DND-41 (cell line): ENCODE measurements around the gene CDH12.
"Not testable (repeated sequence)": the region's sequence is repeated elsewhere in the genome, so short reads cannot be mapped to it uniquely, and the experiment has no call there.

Experiments used
- ATAC-seq: fragments of 200-7000 bp; cut with Tn5 transposase; 3 replicates; pipeline ENCODE4 v1.9.1; 2021; ENCODE audit warnings: low read depth; ENCODE audit not compliant: insufficient read depth
- DNase-seq: peaks from one replicate; pipeline ENCODE4 v3.0.0-alpha.2; 2020
- H2AFZ ChIP-seq: 2 replicates; pipeline ENCODE4 v1.6.0; 2012; ENCODE audit warnings: low read depth, low read length
- H3K27ac ChIP-seq: 2 replicates; pipeline ENCODE4 v1.5.1; 2012; ENCODE audit warnings: low read length, inconsistent platforms
- H3K27me3 ChIP-seq: fragments of 200-600 bp; sonication (generic); 2 replicates; pipeline ENCODE4 v1.6.0; 2012; ENCODE audit warnings: low read length, mild to moderate bottlenecking, inconsistent platforms; ENCODE audit not compliant: insufficient read depth, poor library complexity
- H3K36me3 ChIP-seq: 2 replicates; pipeline ENCODE4 v1.5.1; 2012; ENCODE audit warnings: low read length, inconsistent platforms; ENCODE audit not compliant: insufficient read depth
- H3K4me1 ChIP-seq: 2 replicates; pipeline ENCODE4 v1.5.1; 2012; ENCODE audit warnings: mild to moderate bottlenecking, low read length; ENCODE audit not compliant: insufficient read depth
- H3K4me2 ChIP-seq: 2 replicates; pipeline ENCODE4 v1.6.0; 2012; ENCODE audit warnings: mild to moderate bottlenecking, moderate library complexity, low read length, inconsistent platforms; ENCODE audit not compliant: insufficient read depth
- H3K4me3 ChIP-seq, 2 experiments: fragments of 200-600 bp in 1 of 2; shearing (Covaris generic) in 1 of 2; 2 replicates each; pipeline ENCODE4 v1.5.1; 2012 to 2016; ENCODE audit warnings: inconsistent platforms in 2 of 2, low read length in 2 of 2, mild to moderate bottlenecking in 2 of 2, low read depth in 1 of 2, moderate library complexity in 1 of 2
- H3K79me2 ChIP-seq: 2 replicates; pipeline ENCODE4 v1.6.0; 2012; ENCODE audit warnings: low read length, inconsistent platforms; ENCODE audit not compliant: insufficient read depth
- H3K9ac ChIP-seq: 2 replicates; pipeline ENCODE4 v1.6.0; 2012; ENCODE audit warnings: low read depth, mild to moderate bottlenecking, inconsistent platforms, low read length, moderate library complexity
- H3K9me3 ChIP-seq: 2 replicates; pipeline ENCODE4 v1.5.1; 2012; ENCODE audit warnings: low read length, moderate library complexity, mild to moderate bottlenecking, inconsistent platforms; ENCODE audit not compliant: insufficient read depth, severe bottlenecking
- H4K20me1 ChIP-seq: 2 replicates; pipeline ENCODE4 v1.6.0; 2012; ENCODE audit warnings: low read length; ENCODE audit not compliant: insufficient read depth
- EZH2 ChIP-seq: IDR thresholded peaks from 3 replicates; pipeline ENCODE4 v1.6.1; 2012; ENCODE audit warnings: borderline replicate concordance, low read depth, mild to moderate bottlenecking, moderate library complexity, low read length, inconsistent platforms; ENCODE audit not compliant: severe bottlenecking
- TF ChIP-seq, protein P1 (sequence below): IDR thresholded peaks from 2 replicates; pipeline ENCODE4 v1.5.1; 2012; ENCODE audit warnings: borderline replicate concordance, low read length, moderate library complexity, mild to moderate bottlenecking; ENCODE audit not compliant: poor library complexity, severe bottlenecking; ENCODE audit errors: extremely low read depth

The CDH12 gene

DNA sequence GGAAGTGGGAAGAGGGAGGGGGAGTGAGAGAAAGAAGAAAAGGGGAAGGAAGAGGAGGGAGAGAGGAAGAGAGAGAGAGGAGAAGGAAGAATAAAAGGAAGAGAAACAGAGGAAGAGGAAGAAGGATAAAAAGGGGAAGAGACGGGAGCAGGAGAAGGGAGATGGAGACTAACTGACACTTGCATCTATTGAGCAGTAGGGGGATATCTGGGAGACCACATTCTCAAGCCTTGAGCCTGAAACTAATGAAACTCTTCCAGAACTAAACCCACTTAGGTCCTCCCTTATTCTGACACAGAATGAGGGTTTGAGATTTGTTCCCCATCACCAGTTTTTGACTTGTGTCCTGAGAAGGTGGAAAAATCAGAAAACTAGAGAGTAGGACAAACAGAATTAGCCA is 533.3 kb downstream of the CDH12 start:
- H3K27ac ChIP-seq, result no peak overlapping the region
- H4K20me1 ChIP-seq, result no peaks in the 10 kb centered on the region
- H3K9me3 ChIP-seq, result no peaks in the 10 kb centered on the region
- no peak overlapping the region for H2AFZ ChIP-seq
- H3K36me3 ChIP-seq, result no peaks in the 10 kb centered on the region
- H3K9ac ChIP-seq, result no peak overlapping the region
- no peaks in the 10 kb centered on the region for H3K79me2 ChIP-seq
- H3K27me3 ChIP-seq, result no peaks in the 10 kb centered on the region
- H3K4me2 ChIP-seq, result no peak overlapping the region
- TF ChIP-seq, protein P1, sequence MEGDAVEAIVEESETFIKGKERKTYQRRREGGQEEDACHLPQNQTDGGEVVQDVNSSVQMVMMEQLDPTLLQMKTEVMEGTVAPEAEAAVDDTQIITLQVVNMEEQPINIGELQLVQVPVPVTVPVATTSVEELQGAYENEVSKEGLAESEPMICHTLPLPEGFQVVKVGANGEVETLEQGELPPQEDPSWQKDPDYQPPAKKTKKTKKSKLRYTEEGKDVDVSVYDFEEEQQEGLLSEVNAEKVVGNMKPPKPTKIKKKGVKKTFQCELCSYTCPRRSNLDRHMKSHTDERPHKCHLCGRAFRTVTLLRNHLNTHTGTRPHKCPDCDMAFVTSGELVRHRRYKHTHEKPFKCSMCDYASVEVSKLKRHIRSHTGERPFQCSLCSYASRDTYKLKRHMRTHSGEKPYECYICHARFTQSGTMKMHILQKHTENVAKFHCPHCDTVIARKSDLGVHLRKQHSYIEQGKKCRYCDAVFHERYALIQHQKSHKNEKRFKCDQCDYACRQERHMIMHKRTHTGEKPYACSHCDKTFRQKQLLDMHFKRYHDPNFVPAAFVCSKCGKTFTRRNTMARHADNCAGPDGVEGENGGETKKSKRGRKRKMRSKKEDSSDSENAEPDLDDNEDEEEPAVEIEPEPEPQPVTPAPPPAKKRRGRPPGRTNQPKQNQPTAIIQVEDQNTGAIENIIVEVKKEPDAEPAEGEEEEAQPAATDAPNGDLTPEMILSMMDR, result no peak
- TF ChIP-seq EZH2, result no peak
- H3K4me3 ChIP-seq, result no peak overlapping the region
- no peaks in the 10 kb centered on the region for H3K4me1 ChIP-seq
- ATAC-seq (no peak), DNase-seq (no peak)

GRCh38 chr5:22316294-22316693 is 536.9 kb downstream of the CDH12 start:
- H3K9ac ChIP-seq, result no peak overlapping the region
- H3K36me3 ChIP-seq, result no peaks in the 10 kb centered on the region
- no peak overlapping the region for H3K4me3 ChIP-seq
- H3K4me2 ChIP-seq, result no peak overlapping the region
- H3K9me3 ChIP-seq, result no peaks in the 10 kb centered on the region
- ATAC-seq, result no peak
- no peaks in the 10 kb centered on the region for H3K79me2 ChIP-seq
- no peak for DNase-seq
- no peaks in the 10 kb centered on the region for H4K20me1 ChIP-seq
- H2AFZ ChIP-seq, result no peak overlapping the region
- no peak overlapping the region for H3K27ac ChIP-seq
- H3K4me1 ChIP-seq, result no peaks in the 10 kb centered on the region
- H3K27me3 ChIP-seq, result no peaks in the 10 kb centered on the region
- no peak for TF ChIP-seq EZH2
- TF ChIP-seq, protein P1, result no peak

DNA sequence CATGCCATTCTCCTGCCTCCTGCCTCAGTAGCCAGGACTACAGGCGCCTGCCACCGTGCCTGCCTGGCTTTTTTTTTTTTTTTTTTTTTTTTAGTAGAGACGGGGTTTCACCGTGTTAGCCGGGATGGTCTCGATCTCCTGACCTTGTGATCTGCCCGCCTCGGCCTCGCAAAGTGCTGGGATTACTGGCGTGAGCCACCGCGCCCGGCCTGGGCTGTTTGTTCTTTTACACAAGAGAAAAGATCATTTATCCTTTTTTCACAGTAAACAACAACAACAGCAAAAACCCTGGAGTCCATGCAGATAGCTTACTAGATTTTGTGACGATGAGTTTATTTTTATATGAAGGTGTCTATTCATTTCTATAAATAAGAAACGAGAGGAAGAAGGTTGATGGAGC is 538.1 kb downstream of the CDH12 start:
- H3K79me2 ChIP-seq, H3K4me1 ChIP-seq, H2AFZ ChIP-seq, H3K9ac ChIP-seq, H3K4me2 ChIP-seq, H3K36me3 ChIP-seq, ATAC-seq, H3K27ac ChIP-seq, H4K20me1 ChIP-seq, H3K4me3 ChIP-seq, DNase-seq, H3K27me3 ChIP-seq, H3K9me3 ChIP-seq: not testable (repeated sequence)

- no peaks in the 10 kb centered on the region for H3K9me3 ChIP-seq
- DNase-seq, result no peak
- ATAC-seq, result no peak
Measured at GRCh38 chr5:22314548-22314947, 538.6 kb downstream of the CDH12 start.

More at GRCh38 chr5:22314548-22314947, 538.6 kb downstream of the CDH12 start:
- H4K20me1 ChIP-seq, result no peaks in the 10 kb centered on the region
- TF ChIP-seq EZH2, result no peak
- TF ChIP-seq, protein P1, result no peak
- H3K36me3 ChIP-seq, result no peaks in the 10 kb centered on the region
- H3K79me2 ChIP-seq, result no peaks in the 10 kb centered on the region
- H3K9ac ChIP-seq, result no peak overlapping the region
- H3K4me1 ChIP-seq, result no peaks in the 10 kb centered on the region
- no peak overlapping the region for H3K4me2 ChIP-seq
- no peak overlapping the region for H3K4me3 ChIP-seq
- no peak overlapping the region for H3K27ac ChIP-seq
- no peaks in the 10 kb centered on the region for H3K27me3 ChIP-seq
- no peak overlapping the region for H2AFZ ChIP-seq
